A549 (cell line): ENCODE measurements around the gene CACNA1D. TPM values are rescaled to one million over a fixed set of nuclear protein-coding genes. Genes with fewer than 3 reads are reported as not detected.

Source experiments
- ATAC-seq, 2 experiments: fragments of 200-7000 bp in 1 of 2; fragments of >200 bp in 1 of 2; cut with Nextera tagmentation in 1 of 2; cut with Tn5 transposase in 1 of 2; 3 replicates each; pipeline versions ENCODE4 v1.8.0 to v1.9.1; 2018 to 2020; ENCODE audit warnings: mild to moderate bottlenecking in 1 of 2, moderate library complexity in 1 of 2
- CTCF ChIA-PET: fragments of 300-600 bp; sonication (Branson Sonifier 250); formaldehyde crosslinking; extraction: SDS; loops from one replicate; lab custom pipeline; 2021; ENCODE audit warnings: antibody characterized with exemption, inconsistent platforms; lab: Yijun Ruan, JAX
- POLR2A ChIA-PET: fragments of 350-600 bp; formaldehyde crosslinking; extraction: SDS; loops from one replicate; lab custom pipeline; 2021; ENCODE audit warnings: antibody characterized with exemption, inconsistent platforms; lab: Yijun Ruan, JAX
- DNase-seq, 2 experiments: peaks; one replicate each; pipeline versions ENCODE4 v3.0.0 to v3.0.0-alpha.2; 2011 to 2016; ENCODE audit warnings: low read depth in 1 of 2, low spot score in 1 of 2
- FAIRE-seq: peaks from 2 replicates; lab custom pipeline; 2011; peaks lifted over from hg19 to GRCh38; lab: Jason Lieb, UNC
- H3K27ac ChIP-seq, 2 experiments: fragments of >200 bp; sonication (Bioruptor Twin); formaldehyde crosslinking; 3 replicates each; pipeline ENCODE4 v1.5.1; 2016 to 2017
- H3K4me1 ChIP-seq: fragments of >200 bp; sonication (Bioruptor Twin); formaldehyde crosslinking; 3 replicates; pipeline ENCODE4 v1.6.1; 2016
- H3K4me2 ChIP-seq: fragments of >200 bp; sonication (Bioruptor Twin); formaldehyde crosslinking; 3 replicates; pipeline ENCODE4 v1.6.1; 2016
- H3K4me3 ChIP-seq: fragments of >200 bp; sonication (Bioruptor Twin); formaldehyde crosslinking; 3 replicates; pipeline ENCODE4 v1.5.1; 2016
- H3K9me3 ChIP-seq: fragments of >200 bp; sonication (Bioruptor Twin); formaldehyde crosslinking; 3 replicates; pipeline ENCODE4 v1.6.1; 2016
- ATOH8 ChIP-seq: fragments of 250-450 bp; sonication (Bioruptor Pico); IDR thresholded peaks from 2 replicates; pipeline ENCODE4 v1.5.0; 2020; ENCODE audit warnings: low read depth, mild to moderate bottlenecking, moderate library complexity
- BHLHE40 ChIP-seq: IDR thresholded peaks from 2 replicates; pipeline ENCODE4 v1.6.1; 2012; ENCODE audit warnings: low read depth, low read length, inconsistent platforms
- CBX8 ChIP-seq: fragments of 200-600 bp; sonication (generic); IDR thresholded peaks from 2 replicates; pipeline ENCODE4 v1.6.1; 2016
- CEBPB ChIP-seq, 2 experiments: fragments of >200 bp in 1 of 2; sonication (Bioruptor Twin) in 1 of 2; formaldehyde crosslinking in 1 of 2; IDR thresholded peaks; 2 replicates each; pipeline ENCODE4 v1.6.1; 2012 to 2016
- CHD4 ChIP-seq: fragments of 200-600 bp; sonication (generic); IDR thresholded peaks from 2 replicates; pipeline ENCODE4 v1.6.1; 2016; ENCODE audit warnings: antibody characterized with exemption, mild to moderate bottlenecking, borderline replicate concordance
- CTCF ChIP-seq: fragments of >200 bp; sonication (Bioruptor Twin); formaldehyde crosslinking; IDR thresholded peaks from 3 replicates; pipeline ENCODE4 v1.5.1; 2016
- EHF ChIP-seq: fragments of 250-450 bp; sonication (Bioruptor Pico); IDR thresholded peaks from 2 replicates; pipeline ENCODE4 v1.5.0; 2020; ENCODE audit warnings: mild to moderate bottlenecking
- ELK1 ChIP-seq: fragments of 150-350 bp; IDR thresholded peaks from 2 replicates; pipeline ENCODE4 v1.6.1; 2014; ENCODE audit warnings: low read depth, mild to moderate bottlenecking, low read length
- EP300 ChIP-seq, 2 experiments: fragments of >200 bp; sonication (Bioruptor Twin); formaldehyde crosslinking; IDR thresholded peaks; 2 replicates in 1 of 2; 3 replicates in 1 of 2; pipeline ENCODE4 v1.6.1; 2016 to 2017
- ESRRA ChIP-seq: fragments of 150-350 bp; IDR thresholded peaks from 2 replicates; pipeline ENCODE4 v1.6.1; 2014; ENCODE audit warnings: mild to moderate bottlenecking, low read length, borderline replicate concordance
- GATA3 ChIP-seq: IDR thresholded peaks from 2 replicates; pipeline ENCODE4 v1.6.1; 2012; ENCODE audit warnings: borderline replicate concordance
- HES2 ChIP-seq: fragments of >200 bp; sonication (Bioruptor Twin); formaldehyde crosslinking; IDR thresholded peaks from 2 replicates; pipeline ENCODE4 v1.6.1; 2016
- KDM1A ChIP-seq: fragments of 200-600 bp; sonication (generic); IDR thresholded peaks from 2 replicates; pipeline ENCODE4 v1.6.1; 2016; ENCODE audit warnings: low read depth, mild to moderate bottlenecking
- MAZ ChIP-seq: fragments of 150-350 bp; IDR thresholded peaks from 2 replicates; pipeline ENCODE4 v1.6.1; 2014; ENCODE audit warnings: antibody characterized with exemption, low read depth, low read length, borderline replicate concordance
- NR3C1 ChIP-seq: fragments of >200 bp; sonication (Bioruptor Twin); formaldehyde crosslinking; IDR thresholded peaks from 3 replicates; pipeline ENCODE4 v1.6.1; 2017
- RAD21 ChIP-seq, 2 experiments: fragments of >200 bp in 1 of 2; sonication (Bioruptor Twin) in 1 of 2; formaldehyde crosslinking in 1 of 2; IDR thresholded peaks in 1 of 2; conservative IDR thresholded peaks in 1 of 2; 2 replicates in 1 of 2; 3 replicates in 1 of 2; pipeline ENCODE4 v1.6.1; 2012 to 2018; ENCODE audit warnings: inconsistent platforms in 1 of 2
- SMC3 ChIP-seq: fragments of >200 bp; sonication (Bioruptor Twin); formaldehyde crosslinking; IDR thresholded peaks from 3 replicates; pipeline ENCODE4 v1.6.1; 2018; ENCODE audit warnings: inconsistent platforms
- SREBF2 ChIP-seq: fragments of 450-650 bp; IDR thresholded peaks from 2 replicates; pipeline ENCODE4 v1.6.1; 2014; ENCODE audit warnings: mild to moderate bottlenecking, moderate library complexity
- TP53 ChIP-seq: fragments of 250-450 bp; sonication (Bioruptor Pico); IDR thresholded peaks from 2 replicates; pipeline ENCODE4 v1.5.0; 2021; ENCODE audit warnings: mild to moderate bottlenecking, moderate library complexity
- USF2 ChIP-seq: fragments of 450-650 bp; IDR thresholded peaks from 2 replicates; pipeline ENCODE4 v1.6.1; 2014; ENCODE audit warnings: antibody characterized with exemption
- ZC3H11A ChIP-seq: fragments of 450-650 bp; IDR thresholded peaks from 2 replicates; pipeline ENCODE4 v1.6.1; 2014; ENCODE audit warnings: antibody characterized with exemption, mild to moderate bottlenecking
- ZFP36 ChIP-seq: fragments of 450-650 bp; IDR thresholded peaks from 2 replicates; pipeline ENCODE4 v1.6.1; 2014; ENCODE audit warnings: borderline replicate concordance; ENCODE audit not compliant: partially characterized antibody
- ZSCAN20 ChIP-seq: fragments of 250-450 bp; sonication (Bioruptor Pico); IDR thresholded peaks from 2 replicates; pipeline ENCODE4 v1.8.0; 2022; ENCODE audit warnings: mild to moderate bottlenecking, moderate library complexity
- WGBS: methylation state at CpG from one replicate; pipeline ENCODE4 v1.1.6; 2017; ENCODE audit errors: missing lambda C conversion rate; 5-methylcytosine and 5-hydroxymethylcytosine counted together
- polyA plus RNA-seq, 4 experiments: library from polyadenylated mRNA; depleted of rRNA in 3 of 4; stranded (reverse); fragments of >200 nt; fragmentation: RNase III in 1 of 4; extraction: RNeasy Plus Mini Kit Qiagen cat#74134 plus additional on column Dnase treatment in 1 of 4; gene quantifications; 2 replicates in 3 of 4; 3 replicates in 1 of 4; pipeline ENCODE4 v1.2.3, GENCODE V29; 2011 to 2017

The CACNA1D gene
- polyA plus RNA-seq, 2 of the 4 experiments (the other 2 are of a cell fraction), result 1.1 to 10.7 TPM

- Histone ChIP-seq H3K4me1 (peaks cover 23% of the 10 kb centered on the region; the same call in 2 of the 3 replicates), H3K27ac (0 out of 6 replicates have a peak overlapping the region, but pooled peaks of 1 of the 2 experiments have one; percentile 1), H3K4me2 (no peak overlapping the region)
- POLR2A ChIA-PET, result no interaction called here
- WGBS, result 71% methylated on average over 8 of the region's 8 CpGs
- FAIRE-seq, result no peak
- no peak for TF ChIP-seq ESRRA
- 0 out of 3 replicates have a peak, but pooled peaks have one; percentile 7 for TF ChIP-seq SMC3
- no peak for TF ChIP-seq EHF (CRISPR knock-in tag)
- peak; percentile 7; the same call in 1 of the 3 replicates for TF ChIP-seq CTCF
- TF ChIP-seq USF2, result no peak
- TF ChIP-seq MAZ, result no peak
- TF ChIP-seq HES2, result no peak
- TF ChIP-seq, all 56 proteins: peak for 2
- ATAC-seq, result peak in 1 of 2 experiments; percentile 43; a peak in 2 of 6 replicates
- Histone ChIP-seq H3K9me3 (no peaks in the 10 kb centered on the region), H3K4me3 (no peak overlapping the region)
- no peak for DNase-seq
- CTCF ChIA-PET, result interaction anchor here (1.0 kb wide), 1 partner anchor 229 kb away, joined by 4 read pairs; no protein-coding TSS in a partner anchor
These were observed 4.6 kb downstream of the CACNA1D start for GRCh38 chr3:53498806-53499641.

GRCh38 chr3:53500165-53500777 lies 5.9 kb downstream of the CACNA1D start:
- Histone ChIP-seq H3K4me1 (peaks cover 21% of the 10 kb centered on the region; the same call in 2 of the 3 replicates), H3K9me3 (no peaks in the 10 kb centered on the region), H3K4me3 (no peak overlapping the region), H3K4me2 (no peak overlapping the region), H3K27ac (no peak overlapping the region)
- FAIRE-seq (no peak), ATAC-seq (no peak), DNase-seq (no peak)
- no peak for TF ChIP-seq GATA3
- TF ChIP-seq CHD4, result no peak
- no peak for TF ChIP-seq CBX8
- POLR2A ChIA-PET, result interaction anchor here (0.7 kb wide), 1 partner anchor 208 kb away, joined by 7 read pairs; no protein-coding TSS in a partner anchor
- 93% methylated on average over 7 of the region's 7 CpGs for WGBS
- CTCF ChIA-PET, result interaction anchor here (0.6 to 0.8 kb wide), 2 partner anchors 179 to 208 kb away, joined by 3 to 4 read pairs; no protein-coding TSS in a partner anchor

- peaks cover 24% of the 10 kb centered on the region; the same call in 2 of the 3 replicates for H3K4me1 ChIP-seq
- H3K4me3 ChIP-seq, result no peak overlapping the region
- no peak for TF ChIP-seq ZSCAN20 (CRISPR knock-in tag)
- TF ChIP-seq SMC3, result no peak
- no peak for TF ChIP-seq TP53 (CRISPR knock-in tag)
- no peak for TF ChIP-seq CEBPB (IDR thresholded peaks at IDR 0.05)
- no peak for TF ChIP-seq CHD4
- no peak for TF ChIP-seq ZC3H11A
- no peak for TF ChIP-seq CBX8
- no peak for TF ChIP-seq USF2
- TF ChIP-seq ZFP36, result no peak
- TF ChIP-seq BHLHE40, result no peak
- no peak for TF ChIP-seq SREBF2
- no peak for TF ChIP-seq RAD21 (conservative IDR thresholded peaks at IDR 0.05 in 1 of 2, IDR thresholded peaks at IDR 0.05 in 1 of 2)
- TF ChIP-seq ATOH8 (CRISPR knock-in tag), result no peak
- no peak for TF ChIP-seq MAZ
- no peak for TF ChIP-seq KDM1A
- no peak for TF ChIP-seq ELK1
- TF ChIP-seq EP300 (IDR thresholded peaks at IDR 0.05), result no peak
- no peak for TF ChIP-seq NR3C1
- FAIRE-seq, result no peak
- DNase-seq, result no peak
- 81% methylated on average over 8 of the region's 8 CpGs for WGBS
- H3K9me3 ChIP-seq, result no peaks in the 10 kb centered on the region
- POLR2A ChIA-PET, result no interaction called here
- H3K27ac ChIP-seq, result no peak overlapping the region
- CTCF ChIA-PET, result interaction anchor here (1.0 to 1.2 kb wide), 2 partner anchors 8 to 20 kb away, joined by 3 to 6 read pairs; no protein-coding TSS in a partner anchor
- H3K4me2 ChIP-seq, result no peak overlapping the region
- ATAC-seq, result no peak
These were observed 6.8 kb downstream of the CACNA1D start for GRCh38 chr3:53501178-53501577.
